ENCODE results near the gene RNU1-2.
"Not testable (repeated sequence)": the region's sequence is repeated elsewhere in the genome, so short reads cannot be mapped to it uniquely, and the experiment has no call there.

The RNU1-2 gene

DNA sequence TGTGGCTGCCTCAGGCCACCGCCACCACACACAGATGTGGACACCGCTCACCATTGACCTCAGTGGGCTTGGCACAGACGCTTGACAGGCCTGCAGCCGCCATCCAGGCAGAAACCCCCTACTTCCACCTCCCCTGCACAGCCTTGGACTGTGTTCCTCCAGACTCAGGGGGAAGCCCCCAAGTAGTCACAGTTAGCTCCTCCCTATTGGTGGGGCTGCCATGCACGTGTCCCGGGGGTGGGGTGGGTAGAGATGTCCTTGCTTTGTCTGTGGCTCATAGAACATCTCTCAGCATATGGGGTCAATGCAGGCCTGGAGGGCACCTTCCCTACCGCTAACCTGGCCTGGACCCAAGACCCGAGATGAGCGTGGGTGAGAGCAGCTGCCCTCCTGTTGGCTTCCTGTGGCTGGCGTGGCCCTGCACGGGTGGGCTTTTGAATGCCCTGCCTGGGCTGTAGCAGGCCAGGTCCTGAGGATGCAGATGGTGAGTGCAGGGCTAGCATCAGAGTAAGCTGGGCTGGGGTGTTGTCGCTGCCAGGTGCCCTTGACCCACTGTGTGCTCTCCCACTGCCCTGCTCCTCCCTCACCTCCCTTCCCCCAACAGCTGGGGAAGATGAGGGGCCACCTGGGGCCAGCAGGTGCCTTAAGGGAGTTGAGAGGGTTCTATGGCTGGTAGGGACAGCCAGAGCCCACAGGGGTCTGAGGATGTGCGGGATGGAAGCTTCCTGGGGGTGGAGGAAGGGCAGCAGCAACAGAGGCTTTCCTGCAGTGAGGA is 32.1 kb downstream of the RNU1-2 start:
- DNase-seq (ENCODE audit: low spot score), result peak; percentile 58
- TF ChIP-seq, protein P1, sequence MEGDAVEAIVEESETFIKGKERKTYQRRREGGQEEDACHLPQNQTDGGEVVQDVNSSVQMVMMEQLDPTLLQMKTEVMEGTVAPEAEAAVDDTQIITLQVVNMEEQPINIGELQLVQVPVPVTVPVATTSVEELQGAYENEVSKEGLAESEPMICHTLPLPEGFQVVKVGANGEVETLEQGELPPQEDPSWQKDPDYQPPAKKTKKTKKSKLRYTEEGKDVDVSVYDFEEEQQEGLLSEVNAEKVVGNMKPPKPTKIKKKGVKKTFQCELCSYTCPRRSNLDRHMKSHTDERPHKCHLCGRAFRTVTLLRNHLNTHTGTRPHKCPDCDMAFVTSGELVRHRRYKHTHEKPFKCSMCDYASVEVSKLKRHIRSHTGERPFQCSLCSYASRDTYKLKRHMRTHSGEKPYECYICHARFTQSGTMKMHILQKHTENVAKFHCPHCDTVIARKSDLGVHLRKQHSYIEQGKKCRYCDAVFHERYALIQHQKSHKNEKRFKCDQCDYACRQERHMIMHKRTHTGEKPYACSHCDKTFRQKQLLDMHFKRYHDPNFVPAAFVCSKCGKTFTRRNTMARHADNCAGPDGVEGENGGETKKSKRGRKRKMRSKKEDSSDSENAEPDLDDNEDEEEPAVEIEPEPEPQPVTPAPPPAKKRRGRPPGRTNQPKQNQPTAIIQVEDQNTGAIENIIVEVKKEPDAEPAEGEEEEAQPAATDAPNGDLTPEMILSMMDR (IDR thresholded peaks at IDR 0.05; ENCODE audit: borderline replicate concordance, control extremely low read depth, extremely low read depth, insufficient read depth, missing control alignments), result no peak
- in situ Hi-C loops (cut with MboI; ENCODE audit: low sequenced_read_pairs, unreplicated experiment), result no loop called here

DNA sequence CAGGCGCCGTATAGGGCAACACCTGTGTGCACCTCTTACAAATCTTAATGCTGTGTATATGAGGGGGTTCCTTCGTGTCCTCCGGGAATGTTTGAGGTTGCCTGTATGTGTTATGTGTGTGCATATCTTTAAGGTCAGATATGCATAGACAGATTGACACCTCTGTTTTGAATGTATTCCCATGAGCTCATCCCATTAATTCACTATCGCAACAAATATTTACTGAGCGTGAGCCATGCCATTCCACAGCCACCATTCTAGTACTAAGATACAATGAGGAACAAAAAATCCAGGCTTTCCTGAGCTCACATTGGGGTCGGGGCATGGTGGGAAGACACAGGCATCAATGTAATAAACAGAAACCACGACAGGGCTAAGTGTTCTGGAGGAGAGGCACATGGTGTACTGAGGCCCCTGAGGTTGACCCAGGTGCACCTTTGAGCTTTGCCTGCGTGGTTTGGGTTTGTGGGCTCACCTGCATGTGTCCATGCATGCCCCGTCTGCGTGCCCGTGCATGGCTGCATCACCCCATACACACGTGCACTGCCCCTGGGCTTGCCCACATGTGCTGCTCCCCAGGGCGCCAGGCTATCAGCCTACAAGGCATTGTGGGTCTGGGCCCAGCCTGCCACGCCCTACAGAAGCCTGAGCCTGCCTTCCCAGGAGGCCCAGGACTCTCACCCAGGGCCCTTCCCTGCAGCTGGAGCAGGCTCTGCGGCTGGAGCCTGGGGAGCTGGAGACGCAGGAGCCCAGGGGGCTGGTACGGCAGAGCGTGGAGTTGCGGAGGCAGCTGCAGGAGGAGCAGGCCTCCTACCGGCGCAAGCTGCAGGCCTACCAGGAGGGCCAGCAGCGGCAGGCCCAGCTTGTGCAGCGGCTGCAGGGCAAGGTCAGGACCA is 33.6 kb downstream of the RNU1-2 start:
- DNase-seq (ENCODE audit: low spot score), result peak; percentile 13
- in situ Hi-C loops (cut with MboI; ENCODE audit: low sequenced_read_pairs, unreplicated experiment), result not testable (repeated sequence)

DNA sequence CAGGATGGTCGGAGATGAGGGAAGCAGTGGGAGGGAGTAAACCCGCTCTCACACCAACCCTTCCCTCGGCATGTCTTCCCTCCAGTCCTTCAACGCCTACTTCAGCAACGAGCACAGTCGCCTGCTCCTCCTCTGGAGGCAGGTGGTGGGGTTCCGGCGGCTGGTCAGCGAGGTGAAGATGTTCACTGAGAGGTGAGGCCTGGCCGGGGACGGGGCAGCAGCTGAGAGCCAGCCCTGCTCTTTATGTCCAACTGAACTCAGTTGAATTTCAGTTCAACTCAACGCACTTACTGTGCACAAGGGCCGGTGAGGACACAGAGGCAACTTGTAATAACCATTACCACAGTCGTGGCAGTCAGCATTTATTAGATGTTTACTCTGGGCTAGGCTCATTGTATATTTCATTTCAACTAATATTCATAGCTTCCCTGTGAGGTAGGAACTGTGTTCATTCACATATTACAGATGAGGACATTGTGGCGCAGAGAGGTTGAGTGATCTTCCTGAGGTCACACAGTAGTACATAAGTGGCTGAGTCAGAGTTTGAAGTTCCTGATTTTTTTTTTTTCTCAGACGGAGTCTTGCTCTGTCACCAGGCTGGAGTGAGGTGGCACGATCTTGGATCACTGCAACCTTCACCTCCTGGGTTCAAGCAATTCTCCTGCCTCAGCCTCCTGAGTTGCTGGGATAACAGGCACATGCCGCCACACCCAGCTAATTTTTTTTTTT is 35.6 kb downstream of the RNU1-2 start:
- in situ Hi-C loops (cut with MboI; ENCODE audit: low sequenced_read_pairs, unreplicated experiment); DNase-seq (ENCODE audit: low spot score): not testable (repeated sequence)

DNA sequence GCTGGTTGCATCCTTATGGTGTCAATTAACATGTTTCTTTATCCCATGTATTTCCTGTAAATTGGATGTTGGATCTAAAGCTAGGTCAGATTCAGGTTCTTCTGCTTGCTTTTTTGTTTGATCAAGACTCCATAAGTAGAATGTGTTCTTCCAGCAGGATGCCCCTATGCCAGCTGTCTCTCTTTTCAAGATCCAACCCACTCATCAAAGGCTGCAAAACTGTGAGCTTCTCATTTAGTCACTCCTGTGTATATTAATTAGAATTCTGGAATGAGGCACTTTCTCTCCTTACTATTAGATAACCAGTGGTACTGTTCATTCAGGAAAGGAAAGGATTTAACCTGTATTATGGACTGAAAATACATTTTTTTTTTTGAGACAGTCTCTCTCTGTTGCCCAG is 38.2 kb downstream of the RNU1-2 start:
- in situ Hi-C loops (cut with MboI; ENCODE audit: low sequenced_read_pairs, unreplicated experiment); DNase-seq (ENCODE audit: low spot score): not testable (repeated sequence)

DNA sequence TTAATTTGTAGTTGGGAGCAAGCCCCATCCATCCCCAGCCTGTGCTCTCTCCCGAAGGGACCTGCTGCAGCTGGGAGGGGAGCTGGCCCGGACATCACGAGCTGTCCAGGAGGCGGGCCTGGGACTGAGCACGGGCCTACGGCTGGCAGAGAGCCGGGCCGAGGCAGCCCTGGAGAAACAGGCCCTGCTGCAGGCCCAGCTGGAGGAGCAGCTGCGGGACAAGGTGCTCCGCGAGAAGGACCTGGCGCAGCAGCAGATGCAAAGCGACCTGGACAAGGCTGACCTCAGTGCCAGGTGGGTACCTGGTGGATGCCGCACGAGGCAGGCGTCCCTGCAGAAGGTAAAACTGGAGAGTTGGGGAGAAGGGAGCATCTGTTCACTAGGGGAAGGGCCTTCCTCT is 40.8 kb downstream of the RNU1-2 start:
- in situ Hi-C loops (cut with MboI; ENCODE audit: low sequenced_read_pairs, unreplicated experiment); DNase-seq (ENCODE audit: low spot score): not testable (repeated sequence)

DNA sequence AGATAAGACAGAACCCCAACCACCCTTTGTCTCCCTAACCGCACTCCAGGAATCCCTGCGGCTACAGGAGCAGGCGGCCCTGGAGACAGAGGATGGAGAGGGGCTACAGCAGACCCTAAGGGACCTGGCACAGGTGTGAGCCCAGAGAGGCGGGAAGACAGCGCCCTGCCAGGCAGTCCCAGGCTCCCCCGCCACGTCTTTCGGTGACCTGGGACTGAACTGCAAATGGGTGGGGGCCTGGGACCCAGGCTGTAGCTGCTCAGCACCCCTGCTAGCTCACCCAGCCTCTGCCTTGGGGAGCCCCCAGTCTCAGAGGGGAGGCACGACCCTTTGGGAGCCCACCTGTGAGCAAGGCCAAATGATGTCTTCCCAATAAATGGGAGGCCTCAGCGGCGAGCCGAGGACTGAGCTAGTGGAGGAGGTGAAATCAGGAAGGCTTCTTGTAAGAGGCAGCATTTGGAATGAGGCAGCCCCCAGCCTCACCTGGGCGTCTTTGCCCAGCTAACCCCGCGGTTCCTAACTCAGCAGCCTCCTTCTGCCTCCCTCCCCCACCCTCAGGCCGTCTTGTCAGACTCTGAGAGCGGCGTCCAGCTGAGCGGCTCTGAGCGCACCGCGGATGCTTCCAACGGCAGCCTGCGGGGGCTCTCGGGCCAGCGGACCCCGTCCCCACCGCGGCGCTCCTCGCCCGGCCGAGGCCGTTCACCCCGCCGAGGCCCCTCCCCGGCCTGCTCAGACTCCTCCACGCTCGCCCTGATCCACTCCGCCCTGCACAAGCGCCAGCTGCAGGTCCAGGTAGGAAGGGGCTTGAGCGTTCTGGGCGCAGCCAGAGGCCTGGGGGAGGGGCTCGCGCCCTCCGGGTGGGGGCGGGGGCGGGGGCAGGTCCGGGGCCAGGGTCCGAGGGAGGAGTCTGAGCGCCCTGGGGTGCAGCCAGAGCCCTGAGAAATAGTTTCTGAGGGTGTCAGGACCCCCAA is 42.9 kb downstream of the RNU1-2 start:
- TF ChIP-seq, protein P1 (IDR thresholded peaks at IDR 0.05; ENCODE audit: borderline replicate concordance, control extremely low read depth, extremely low read depth, insufficient read depth, missing control alignments), result no peak
- in situ Hi-C loops (cut with MboI; ENCODE audit: low sequenced_read_pairs, unreplicated experiment), result no loop called here
- no peak for DNase-seq (ENCODE audit: low spot score)

DNA sequence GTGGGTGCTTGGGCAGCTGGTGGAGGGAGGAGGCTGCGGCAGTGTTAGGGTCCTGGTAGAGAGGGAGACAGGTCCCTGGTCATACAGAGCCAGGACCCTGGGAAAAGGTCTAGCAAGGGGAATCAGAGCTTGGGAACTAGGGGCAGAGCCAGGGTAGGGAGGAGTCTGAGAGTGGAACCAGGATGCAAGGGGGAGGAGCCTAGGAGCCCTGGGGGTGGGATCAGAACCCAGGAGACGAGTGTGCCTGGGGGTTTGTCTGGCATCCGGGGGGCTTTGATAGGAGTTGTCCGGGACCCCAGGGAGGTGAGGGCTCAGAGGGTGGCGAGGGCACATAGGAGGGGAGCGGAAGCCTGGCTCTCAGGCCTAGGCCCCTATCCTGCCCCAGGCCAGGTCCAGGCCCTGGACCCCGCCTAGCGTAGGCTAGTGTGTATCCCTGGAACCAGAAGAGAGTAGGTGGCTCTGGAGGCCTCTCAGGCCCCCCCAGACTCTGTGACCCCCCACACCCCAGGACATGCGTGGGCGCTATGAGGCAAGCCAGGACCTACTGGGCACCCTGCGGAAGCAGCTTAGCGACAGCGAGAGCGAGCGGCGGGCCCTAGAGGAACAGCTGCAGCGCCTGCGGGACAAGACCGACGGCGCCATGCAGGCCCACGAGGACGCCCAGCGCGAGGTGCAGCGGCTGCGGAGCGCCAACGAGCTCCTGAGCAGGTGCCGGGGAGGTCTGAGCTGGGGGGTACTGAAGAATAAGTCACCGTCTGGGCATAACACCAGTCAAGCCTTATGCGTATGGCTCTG is 43.8 kb downstream of the RNU1-2 start:
- DNase-seq (ENCODE audit: low spot score), result not testable (repeated sequence)
- in situ Hi-C loops (cut with MboI; ENCODE audit: low sequenced_read_pairs, unreplicated experiment), result loop anchor here (5.0 kb wide), 1 partner anchor 317 kb away; no protein-coding TSS in a partner anchor

DNA sequence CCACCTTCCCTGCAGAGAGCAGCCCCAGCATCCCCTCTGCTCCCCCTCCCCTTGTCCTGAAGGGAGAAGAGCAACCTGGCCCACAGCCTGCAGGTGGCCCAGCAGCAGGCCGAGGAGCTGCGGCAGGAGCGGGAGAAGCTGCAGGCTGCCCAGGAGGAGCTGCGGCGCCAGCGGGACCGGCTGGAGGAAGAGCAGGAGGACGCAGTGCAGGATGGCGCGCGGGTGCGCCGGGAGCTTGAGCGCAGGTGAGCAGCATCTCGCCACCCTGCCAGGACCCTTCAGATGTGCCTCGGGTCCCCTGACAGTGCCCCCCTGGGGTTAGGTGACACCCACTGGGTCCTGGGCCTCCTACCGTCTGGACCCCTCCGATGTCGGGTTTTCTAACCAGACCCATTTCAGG is 48.3 kb downstream of the RNU1-2 start:
- no peak for DNase-seq (ENCODE audit: low spot score)
- TF ChIP-seq, protein P1 (IDR thresholded peaks at IDR 0.05; ENCODE audit: borderline replicate concordance, control extremely low read depth, extremely low read depth, insufficient read depth, missing control alignments), result no peak
- in situ Hi-C loops (cut with MboI; ENCODE audit: low sequenced_read_pairs, unreplicated experiment), result loop anchor here (5.0 kb wide), 1 partner anchor 322 kb away; no protein-coding TSS in a partner anchor

DNA sequence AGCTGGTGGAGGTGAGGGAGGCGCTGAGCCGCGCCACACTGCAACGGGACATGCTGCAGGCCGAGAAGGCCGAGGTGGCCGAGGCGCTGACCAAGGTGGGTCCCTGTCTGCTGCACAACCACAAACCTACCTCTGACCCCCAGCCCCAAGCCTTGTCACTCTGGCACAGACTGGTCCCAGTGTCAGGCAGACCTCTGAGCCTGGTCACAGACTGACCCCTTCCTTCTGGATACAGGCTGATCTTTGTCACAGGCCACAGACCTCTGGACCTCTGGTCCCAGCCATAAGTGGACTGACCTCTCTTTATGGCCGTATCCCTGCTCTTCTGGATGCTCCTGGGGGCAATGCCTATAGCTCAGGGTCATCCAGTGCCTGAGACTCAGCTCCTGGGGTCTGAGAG is 49.7 kb downstream of the RNU1-2 start:
- DNase-seq (ENCODE audit: low spot score); in situ Hi-C loops (cut with MboI; ENCODE audit: low sequenced_read_pairs, unreplicated experiment): not testable (repeated sequence)

Measured in GM13976 (cell line).